NCI-H510A (cell line): ENCODE data around the gene ABRAXAS1.
"Not testable (repeated sequence)": the region's sequence is repeated elsewhere in the genome, so short reads cannot be mapped to it uniquely, and the experiment has no call there.

Experiments used
- DNase-seq: peaks from one replicate; lab custom pipeline; 2025; lab: John Stamatoyannopoulos, UW

The ABRAXAS1 gene

DNA sequence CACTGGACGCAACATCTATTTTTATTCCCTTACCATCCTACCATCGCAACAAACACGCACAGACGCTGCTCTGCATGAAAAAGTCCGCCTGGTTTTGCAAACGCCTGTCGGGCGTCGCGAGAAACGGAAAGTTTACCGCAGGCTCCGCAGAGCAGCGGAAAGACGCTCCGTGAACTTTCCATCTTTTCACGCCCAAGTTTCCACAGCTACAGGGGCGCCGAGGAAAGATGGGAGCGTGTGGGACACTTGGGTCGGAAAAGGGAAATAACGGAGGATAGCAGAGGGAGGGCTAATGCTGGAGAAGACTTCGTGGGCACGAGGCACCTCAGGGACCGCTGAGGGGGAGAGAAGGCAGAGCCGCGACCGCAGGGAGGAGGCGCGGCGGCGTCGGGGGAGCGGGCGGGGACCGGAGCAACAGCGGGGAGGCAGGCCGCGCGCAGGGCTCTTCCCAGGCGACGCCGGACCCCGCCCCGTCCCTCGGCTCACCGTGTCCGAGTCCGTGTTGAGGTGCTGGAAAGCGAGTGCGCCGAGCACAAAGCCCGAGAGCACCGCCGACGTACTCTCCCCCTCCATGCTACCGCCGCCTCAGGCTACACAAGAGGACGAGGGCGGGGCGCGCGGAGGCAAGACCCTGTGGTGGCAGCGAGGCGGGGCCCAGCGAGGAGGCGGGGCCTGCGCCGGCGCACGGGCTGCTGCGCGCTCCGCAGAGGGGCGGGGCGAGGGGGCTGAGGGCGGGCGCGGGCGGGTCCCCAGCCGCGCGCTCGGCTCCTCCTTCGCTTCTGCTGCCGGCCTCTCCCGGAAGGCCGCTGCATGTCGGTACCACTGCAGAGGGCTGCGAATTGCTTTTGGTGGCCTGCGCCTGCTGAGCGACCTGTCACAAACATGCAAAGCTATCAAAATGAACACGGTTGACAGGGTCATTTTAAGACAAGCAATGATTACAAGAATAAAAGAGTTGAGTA is at the start of gene ABRAXAS1:
TSS of gene ABRAXAS1 (minus strand) at position 601 of the 962 bp plus-strand sequence. CDS start at position 573, 28 bp downstream.
- peak; percentile 97 for DNase-seq

DNA sequence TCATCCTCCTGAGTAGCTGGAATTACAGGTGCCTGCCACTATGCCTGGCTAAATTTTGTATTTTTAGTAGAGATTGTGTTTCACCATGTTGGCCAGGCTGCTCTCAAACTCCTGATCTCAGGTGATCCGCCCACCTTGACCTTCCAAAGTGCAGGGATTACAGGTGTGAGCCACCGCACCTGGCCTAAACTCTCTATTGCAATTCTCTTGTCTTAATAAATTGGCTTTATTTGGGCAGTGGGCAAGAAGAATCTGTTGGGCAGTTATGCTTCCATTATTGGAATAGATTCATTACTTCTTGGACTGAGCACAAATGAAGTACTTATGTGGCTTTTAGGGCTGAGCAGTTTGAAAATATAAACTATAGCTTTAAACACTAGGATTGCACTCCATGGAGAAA is 42.8 kb upstream of the ABRAXAS1 start:
- no peak for DNase-seq

DNA sequence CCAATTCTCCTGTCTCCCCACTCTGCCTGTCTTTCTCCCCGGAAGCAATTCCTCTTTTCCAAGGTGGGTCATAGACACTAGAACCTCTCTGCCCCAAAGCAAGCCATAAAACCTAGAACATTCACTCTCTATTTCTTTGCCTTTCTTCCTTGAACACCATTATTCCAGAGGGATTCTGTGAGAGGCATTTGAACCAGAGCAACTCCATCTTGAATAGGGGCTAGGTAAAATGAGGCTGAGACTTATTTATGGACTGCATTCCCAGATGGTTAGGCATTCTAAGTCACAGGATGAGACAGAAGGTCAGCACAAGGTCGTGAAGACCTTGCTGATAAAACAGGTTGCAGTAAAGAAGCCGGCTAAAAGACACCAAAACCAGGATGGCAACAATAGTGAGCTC is 37.3 kb upstream of the ABRAXAS1 start:
- DNase-seq, result no peak

GRCh38 chr4:83516042-83516772 is 31.3 kb upstream of the ABRAXAS1 start:
- DNase-seq, result no peak

- no peak for DNase-seq
Observed at GRCh38 chr4:83510442-83510841, 25.5 kb upstream of the ABRAXAS1 start.

GRCh38 chr4:83509156-83509585 is 24.3 kb upstream of the ABRAXAS1 start:
- DNase-seq, result not testable (repeated sequence)

- no peak for DNase-seq
Observed at GRCh38 chr4:83504996-83505395, 20.1 kb upstream of the ABRAXAS1 start.

- no peak for DNase-seq
Observed at GRCh38 chr4:83504503-83504902, 19.6 kb upstream of the ABRAXAS1 start.

- DNase-seq, result no peak
Observed at GRCh38 chr4:83503974-83504373, 19.1 kb upstream of the ABRAXAS1 start.

DNA sequence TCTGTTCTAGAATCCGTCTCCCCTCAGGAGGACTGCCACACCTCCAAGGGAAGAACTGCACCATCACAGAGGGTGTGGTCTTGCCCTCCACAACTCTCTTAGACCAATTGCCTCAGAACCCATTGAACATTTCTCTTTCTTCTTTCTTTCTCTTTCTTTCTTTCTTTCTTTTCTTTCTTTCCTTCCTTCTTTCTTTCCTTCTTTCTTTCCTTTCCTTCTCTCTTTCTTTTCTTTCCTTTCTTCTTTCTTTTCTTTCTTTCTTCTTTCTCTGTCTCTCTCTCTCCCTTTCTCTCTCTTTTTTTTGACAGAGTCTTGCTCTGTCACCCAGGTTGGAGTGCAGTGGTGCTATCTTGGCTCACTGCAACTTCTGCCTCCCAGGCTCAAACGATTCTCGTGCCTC is 16.8 kb upstream of the ABRAXAS1 start:
- DNase-seq, result not testable (repeated sequence)

DNA sequence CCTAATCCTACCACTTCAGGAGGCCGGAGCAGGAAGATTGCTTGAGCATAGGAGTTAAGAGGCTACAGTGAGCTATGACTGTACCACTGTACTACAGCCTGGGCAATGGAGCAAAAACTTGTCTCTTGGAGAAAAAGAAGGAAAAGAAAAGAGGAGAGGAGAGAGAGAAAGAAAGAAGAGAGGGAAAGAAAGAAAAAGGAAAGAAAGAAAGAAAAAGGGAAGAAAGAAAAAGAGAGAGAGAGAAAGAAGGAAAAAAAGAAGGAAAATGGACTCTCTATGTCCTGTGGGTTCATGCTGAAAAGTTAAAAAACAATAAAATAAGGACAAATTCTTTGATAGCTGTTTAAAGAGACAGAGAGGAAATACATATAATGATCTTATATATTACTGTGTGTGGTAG is 13.3 kb upstream of the ABRAXAS1 start:
- no peak for DNase-seq

DNA sequence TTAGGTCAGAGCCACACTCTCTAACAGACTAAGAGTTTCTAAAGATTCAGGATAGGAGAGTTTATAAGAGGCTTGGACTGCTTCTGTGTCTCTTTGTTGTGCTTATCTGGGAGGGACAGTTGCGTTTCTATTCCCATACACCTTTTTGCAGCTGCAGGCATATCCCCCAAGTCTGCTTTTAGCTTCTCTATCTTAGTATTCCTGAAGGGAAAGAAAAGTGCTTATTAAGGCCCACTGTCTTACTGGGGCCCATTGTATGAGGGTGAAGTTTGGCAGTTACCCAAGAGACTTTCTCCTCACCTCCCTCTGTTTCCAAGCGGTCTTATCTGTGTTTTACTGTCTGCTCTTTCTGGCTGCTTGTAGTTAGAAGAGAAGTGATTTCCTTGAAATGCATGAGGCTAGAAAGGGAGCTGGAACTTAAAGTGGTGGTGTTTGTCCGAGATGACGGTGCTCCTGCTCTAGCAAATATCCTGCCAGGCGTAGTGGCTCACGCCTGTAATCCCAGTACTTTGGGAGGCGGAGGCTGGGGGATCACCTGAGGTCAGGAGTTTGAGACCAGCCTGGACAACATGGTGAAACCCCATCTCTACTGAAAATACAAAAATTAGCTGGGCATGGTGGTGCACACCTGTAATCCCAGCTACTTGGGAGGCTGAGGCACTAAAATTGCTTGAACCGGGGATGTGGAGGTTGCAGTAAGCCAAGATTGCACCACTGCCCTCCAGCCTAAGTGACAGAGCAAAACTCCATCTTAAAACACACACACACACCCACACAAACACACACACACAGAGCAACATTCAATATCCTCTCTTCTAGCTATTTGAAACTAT is 11.4 kb upstream of the ABRAXAS1 start:
- DNase-seq, result not testable (repeated sequence)

GRCh38 chr4:83490876-83491450 is 6.1 kb upstream of the ABRAXAS1 start:
- DNase-seq, result no peak

DNA sequence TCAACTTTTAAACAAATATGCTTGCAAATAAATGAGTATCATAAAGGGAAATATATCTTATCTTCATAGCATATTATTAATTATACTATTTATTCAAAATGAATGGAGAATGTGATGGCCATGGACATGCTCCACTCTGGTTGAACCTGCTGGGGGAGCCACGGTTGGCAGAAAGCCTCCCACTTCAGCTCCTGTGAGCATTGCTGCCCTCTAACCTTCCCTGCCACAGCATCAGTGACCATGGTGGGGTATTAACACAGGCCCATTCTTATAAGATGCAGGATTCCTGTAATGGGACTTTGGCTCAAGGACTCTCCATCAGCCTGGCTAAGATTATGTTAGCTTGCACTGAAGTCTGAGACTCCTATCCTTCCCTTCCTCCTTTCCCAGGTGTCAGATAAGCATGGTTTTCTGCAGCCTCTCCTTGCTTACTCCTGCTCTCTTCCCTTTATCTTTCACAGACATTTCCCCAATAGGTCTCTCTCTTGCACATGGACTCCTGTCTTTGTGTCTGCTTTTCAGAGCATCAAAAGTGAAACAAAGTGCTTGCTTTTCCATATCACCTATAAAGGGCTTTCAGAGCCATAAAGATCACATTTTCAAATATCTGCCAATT is 4.9 kb upstream of the ABRAXAS1 start:
- no peak for DNase-seq

DNA sequence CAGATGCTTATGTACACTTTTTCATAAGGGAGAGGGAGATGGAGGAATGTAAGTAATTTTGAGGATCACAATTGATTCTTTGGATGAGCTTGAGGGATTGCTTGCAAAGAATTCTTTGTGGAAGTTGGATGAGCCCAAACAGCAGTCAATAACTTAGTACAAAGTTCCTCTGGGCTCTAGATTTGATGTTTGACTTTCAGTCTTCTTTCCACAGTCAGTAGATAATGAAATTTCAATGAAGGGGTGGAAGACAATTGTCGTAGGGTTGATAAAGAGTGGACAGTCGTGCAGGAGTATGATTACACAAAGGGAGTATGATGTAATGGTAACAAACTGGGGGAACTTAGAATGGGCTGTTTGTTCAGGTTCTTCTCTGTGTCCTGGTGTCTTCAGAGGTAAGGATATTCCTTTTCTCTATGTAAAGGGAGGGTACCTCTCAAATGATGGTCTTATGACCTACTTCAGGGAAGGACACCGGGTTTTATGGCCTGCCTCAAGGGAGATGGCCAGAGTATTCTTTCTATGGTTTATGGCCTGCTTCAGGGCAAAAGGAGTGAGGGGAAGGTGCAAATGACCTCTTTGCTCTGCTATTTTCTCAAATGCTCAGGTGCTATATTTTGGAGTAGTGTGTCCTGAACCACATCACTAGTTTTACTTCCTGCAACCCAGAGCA is 1.7 kb upstream of the ABRAXAS1 start:
- no peak for DNase-seq

DNA sequence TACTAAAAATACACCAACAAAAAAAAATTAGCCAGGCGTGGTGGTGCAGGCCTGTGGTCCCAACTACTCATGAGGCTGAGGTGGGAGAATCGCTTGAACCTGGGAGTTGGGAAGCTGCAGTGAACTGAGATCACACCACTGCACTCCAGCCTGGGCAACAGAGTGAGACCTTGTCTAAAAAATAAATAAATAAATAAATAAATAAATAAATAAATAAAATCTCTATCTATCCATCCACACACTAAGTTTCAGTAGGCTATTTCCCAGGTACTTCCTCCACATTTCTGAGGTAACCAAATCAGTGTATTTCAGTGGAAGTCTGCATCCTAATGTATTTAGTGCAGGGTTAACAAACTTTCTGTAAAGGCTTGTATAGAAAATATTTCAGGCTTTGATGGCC is 10.9 kb downstream of the ABRAXAS1 start:
- DNase-seq, result no peak

DNA sequence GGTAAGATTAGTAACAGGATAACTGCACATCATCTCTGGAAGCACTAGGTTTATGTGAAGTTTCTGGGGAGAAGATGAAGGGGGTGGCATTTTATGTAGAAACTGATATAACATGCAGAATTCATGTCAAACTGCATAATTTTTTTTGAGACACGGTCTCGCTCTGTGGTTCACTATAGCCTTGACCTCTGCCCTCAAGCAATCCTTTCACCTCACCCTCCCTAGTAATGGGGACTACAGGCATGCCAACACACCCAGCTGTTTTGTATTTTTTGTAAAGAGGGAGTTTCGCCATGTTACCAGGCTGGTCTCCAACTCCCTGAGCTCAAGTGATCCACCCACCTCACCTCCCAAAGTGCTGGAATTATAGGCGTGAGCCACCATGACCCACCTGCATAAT is 11.5 kb downstream of the ABRAXAS1 start:
- no peak for DNase-seq

DNA sequence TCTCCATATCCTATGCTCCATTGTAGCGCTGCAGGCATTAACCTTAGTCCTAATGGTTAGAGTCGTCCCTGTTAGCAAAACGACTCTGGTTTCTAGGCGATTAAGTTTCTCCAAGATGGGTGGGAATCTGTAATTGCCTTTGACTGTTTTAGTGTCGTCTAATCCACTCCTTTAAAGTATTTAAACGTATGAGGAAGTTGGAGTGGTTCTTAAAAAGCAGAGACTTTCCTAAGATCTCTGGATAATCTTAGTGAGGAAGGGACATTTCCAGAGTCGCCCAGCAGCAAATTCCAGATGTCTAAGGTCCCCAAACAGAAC is 28.8 kb downstream of the ABRAXAS1 start:
- no peak for DNase-seq

GRCh38 chr4:83455281-83456183 is 29.4 kb downstream of the ABRAXAS1 start, which contains the start of the genes HELQ and MRPS18C:
Gene HELQ, minus strand, starts transcription at chr4:83455823. Its CDS starts 130 bp downstream, at chr4:83455693.
Gene MRPS18C, plus strand, starts transcription at chr4:83456058. Its CDS starts 20 bp downstream, at chr4:83456078.
- peak; percentile 98 for DNase-seq

DNA sequence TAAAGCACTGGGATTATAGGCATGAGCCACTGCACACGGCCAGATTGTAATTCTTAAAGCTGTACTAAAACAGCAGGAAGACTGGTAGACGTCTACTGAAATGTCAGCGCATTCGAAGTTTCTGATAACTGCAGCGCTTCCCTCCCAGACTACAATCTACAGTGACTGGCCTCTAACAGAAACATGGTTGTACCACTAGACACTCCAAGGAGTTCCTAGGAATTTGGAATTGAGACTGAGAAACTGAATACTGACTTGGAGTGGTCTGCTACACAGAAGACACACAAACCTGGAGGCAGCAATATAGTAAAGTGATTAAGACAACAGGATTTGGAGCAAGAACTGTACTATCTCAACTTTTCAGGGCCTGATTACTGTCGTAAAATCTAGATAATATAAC is 30.2 kb downstream of the ABRAXAS1 start:
- DNase-seq, result no peak
